Measurements from ENCODE around the gene NMRK1.

DNA sequence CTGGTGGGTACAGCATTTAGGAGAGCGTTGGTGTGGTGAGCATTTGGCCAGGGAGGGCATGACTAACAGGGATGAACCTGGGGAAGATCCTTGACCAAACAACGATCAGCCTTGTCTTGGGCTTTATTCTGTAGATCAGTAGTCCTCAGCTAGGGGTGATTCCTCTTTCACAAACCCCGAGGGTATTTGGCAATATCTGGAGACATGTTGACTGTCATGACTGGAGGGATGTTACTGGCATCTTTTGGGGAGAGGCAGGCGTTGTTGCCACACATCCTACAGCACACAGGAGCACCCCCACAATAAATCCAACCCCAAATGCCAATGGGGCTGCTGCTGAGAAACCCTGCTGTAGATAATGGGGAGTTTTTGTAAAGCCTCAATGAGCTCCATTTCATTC lies 44.3 kb upstream of the NMRK1 start:
- TF ChIP-seq CTCF (optimal IDR thresholded peaks at IDR 0.05 in 1 of 3, IDR thresholded peaks at IDR 0.05 in 1 of 3, conservative IDR thresholded peaks at IDR 0.05 in 1 of 3; ENCODE audit: extremely low read depth in 1 of 3, insufficient read depth in 2 of 3, low read length in 3 of 3) (no peak), EZH2 (IDR thresholded peaks at IDR 0.05; ENCODE audit: low read length) (no peak)

All from keratinocyte (primary cell).